Natural killer cell (primary cell): ENCODE measurements around the gene XNDC1N. TPM values are rescaled to one million over a fixed set of nuclear protein-coding genes. Genes with fewer than 3 reads are reported as not detected.
"Not testable (repeated sequence)": the region's sequence is repeated elsewhere in the genome, so short reads cannot be mapped to it uniquely, and the experiment has no call there.

Experiments used
- ATAC-seq, 3 donors: fragments of 150-1000 bp in 2 of 3; fragments of 200-7000 bp in 1 of 3; cut with Tn5 transposase; 1 replicate in 1 of 3; 2 replicates in 2 of 3; pipeline ENCODE4 v1.10.0; 2021; ENCODE audit warnings: mild to moderate bottlenecking in 2 of 3, moderate library complexity in 2 of 3
- DNase-seq, 2 donors: peaks; one replicate each; pipeline versions ENCODE4 v3.0.0 to v3.0.0-alpha.2; 2013 to 2021; ENCODE audit warnings: mixed read lengths in 1 of 2
- H3K27ac ChIP-seq: one replicate; pipeline ENCODE4 v1.5.1; 2013; ENCODE audit warnings: mild to moderate bottlenecking, low read length
- H3K27me3 ChIP-seq: one replicate; pipeline ENCODE4 v1.6.1; 2013; ENCODE audit warnings: low read length; ENCODE audit not compliant: control insufficient read depth, insufficient read depth
- H3K36me3 ChIP-seq: one replicate; pipeline ENCODE4 v1.6.1; 2013; ENCODE audit warnings: low read length; ENCODE audit not compliant: control insufficient read depth, insufficient read depth
- H3K4me1 ChIP-seq: one replicate; pipeline ENCODE4 v1.6.1; 2013; ENCODE audit warnings: low read length; ENCODE audit not compliant: control insufficient read depth, insufficient read depth
- H3K4me3 ChIP-seq: one replicate; pipeline ENCODE4 v1.5.1; 2013; ENCODE audit warnings: low read length
- H3K9me3 ChIP-seq: one replicate; pipeline ENCODE4 v1.6.1; 2013; ENCODE audit warnings: low read length; ENCODE audit not compliant: control insufficient read depth, insufficient read depth
- H3K27ac Mint-ChIP-seq, 2 donors: one replicate each; pipeline ENCODE4 v1.8.0; 2022; ENCODE audit warnings: mild to moderate bottlenecking in 2 of 2, mixed read lengths in 2 of 2, moderate library complexity in 1 of 2
- H3K27me3 Mint-ChIP-seq, 2 donors: one replicate each; pipeline ENCODE4 v1.8.0; 2022; ENCODE audit warnings: low read depth in 2 of 2, mixed read lengths in 2 of 2
- H3K36me3 Mint-ChIP-seq: one replicate; pipeline ENCODE4 v1.8.0; 2022; ENCODE audit warnings: mixed read lengths
- H3K4me1 Mint-ChIP-seq, 2 donors: one replicate each; pipeline ENCODE4 v1.8.0; 2022; ENCODE audit warnings: mixed read lengths in 2 of 2
- H3K4me3 Mint-ChIP-seq: one replicate; pipeline ENCODE4 v1.8.0; 2022; ENCODE audit warnings: mild to moderate bottlenecking, moderate library complexity, mixed read lengths
- H3K9me3 Mint-ChIP-seq, 2 donors: one replicate each; pipeline ENCODE4 v1.8.0; 2022; ENCODE audit warnings: mixed read lengths in 2 of 2
- WGBS: methylation state at CpG from one replicate; pipeline ENCODE4 v1.1.7; 2013; ENCODE audit warnings: missing lambda C conversion rate; ENCODE audit not compliant: insufficient coverage; 5-methylcytosine and 5-hydroxymethylcytosine counted together
- intact Hi-C: fragments of 100-400 bp; cut with micrococcal nuclease; formaldehyde crosslinking; loops from one replicate; pipeline ENCODE4 v1.14.2; 2022
- total RNA-seq, 4 donors: library from RNA; stranded (reverse); fragments of 120-200 nt in 1 of 4; gene quantifications; one replicate each; pipeline versions ENCODE4 v1.2.3 to v1.2.4, GENCODE V29; 2013 to 2022
- TF ChIP-seq, protein P1 (sequence below): fragments of 200-600 bp; IDR thresholded peaks from one replicate; pipeline ENCODE4 v1.8.0; 2022; ENCODE audit warnings: antibody characterized with exemption

Gene XNDC1N
- total RNA-seq, 3 donors from 2014 or later (not counting 1 experiment from before 2014, with no cell fraction given), result 9.6 to 16.1 (median 14.1) TPM

DNA sequence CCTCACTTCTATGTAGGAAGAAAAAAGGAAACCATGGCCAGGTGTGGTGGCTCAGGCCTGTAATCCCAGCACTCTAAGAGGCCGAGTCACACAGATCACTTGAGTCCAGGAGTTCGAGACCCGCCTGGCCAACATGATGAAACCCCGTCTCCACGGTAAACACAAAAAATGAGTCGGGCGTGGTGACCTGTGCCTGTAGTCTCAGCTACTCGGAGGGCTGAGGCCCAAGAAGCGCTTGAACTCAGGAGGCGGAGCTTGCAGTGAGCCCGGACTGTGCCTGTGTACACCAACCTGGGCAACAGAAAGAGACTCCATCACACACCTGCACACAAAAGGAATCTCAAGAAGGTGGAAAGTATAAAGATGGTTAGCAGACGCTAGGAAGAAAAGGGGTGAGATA lies 32.4 kb downstream of the XNDC1N start:
- Histone ChIP-seq H3K4me1 (no peaks in the 10 kb centered on the region), H3K27ac (no peak overlapping the region), H3K36me3 (no peaks in the 10 kb centered on the region), H3K9me3 (no peaks in the 10 kb centered on the region), H3K27me3 (no peaks in the 10 kb centered on the region), H3K4me3 (no peak overlapping the region)
- no peaks in the 10 kb centered on the region for H3K4me1 Mint-ChIP-seq
- no peak for ATAC-seq
- no peak for DNase-seq
- no peak overlapping the region for H3K27ac Mint-ChIP-seq
- H3K27me3 Mint-ChIP-seq, result no peaks in the 10 kb centered on the region
- peaks cover 0 to 9% of the 10 kb centered on the region in 2 donors for H3K9me3 Mint-ChIP-seq
- H3K36me3 Mint-ChIP-seq, result no peaks in the 10 kb centered on the region
- H3K4me3 Mint-ChIP-seq, result no peak overlapping the region
- intact Hi-C loops, result no loop called here
- 97% methylated on average over 11 of the region's 12 CpGs for WGBS
- TF ChIP-seq, protein P1, sequence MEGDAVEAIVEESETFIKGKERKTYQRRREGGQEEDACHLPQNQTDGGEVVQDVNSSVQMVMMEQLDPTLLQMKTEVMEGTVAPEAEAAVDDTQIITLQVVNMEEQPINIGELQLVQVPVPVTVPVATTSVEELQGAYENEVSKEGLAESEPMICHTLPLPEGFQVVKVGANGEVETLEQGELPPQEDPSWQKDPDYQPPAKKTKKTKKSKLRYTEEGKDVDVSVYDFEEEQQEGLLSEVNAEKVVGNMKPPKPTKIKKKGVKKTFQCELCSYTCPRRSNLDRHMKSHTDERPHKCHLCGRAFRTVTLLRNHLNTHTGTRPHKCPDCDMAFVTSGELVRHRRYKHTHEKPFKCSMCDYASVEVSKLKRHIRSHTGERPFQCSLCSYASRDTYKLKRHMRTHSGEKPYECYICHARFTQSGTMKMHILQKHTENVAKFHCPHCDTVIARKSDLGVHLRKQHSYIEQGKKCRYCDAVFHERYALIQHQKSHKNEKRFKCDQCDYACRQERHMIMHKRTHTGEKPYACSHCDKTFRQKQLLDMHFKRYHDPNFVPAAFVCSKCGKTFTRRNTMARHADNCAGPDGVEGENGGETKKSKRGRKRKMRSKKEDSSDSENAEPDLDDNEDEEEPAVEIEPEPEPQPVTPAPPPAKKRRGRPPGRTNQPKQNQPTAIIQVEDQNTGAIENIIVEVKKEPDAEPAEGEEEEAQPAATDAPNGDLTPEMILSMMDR, result no peak

DNA sequence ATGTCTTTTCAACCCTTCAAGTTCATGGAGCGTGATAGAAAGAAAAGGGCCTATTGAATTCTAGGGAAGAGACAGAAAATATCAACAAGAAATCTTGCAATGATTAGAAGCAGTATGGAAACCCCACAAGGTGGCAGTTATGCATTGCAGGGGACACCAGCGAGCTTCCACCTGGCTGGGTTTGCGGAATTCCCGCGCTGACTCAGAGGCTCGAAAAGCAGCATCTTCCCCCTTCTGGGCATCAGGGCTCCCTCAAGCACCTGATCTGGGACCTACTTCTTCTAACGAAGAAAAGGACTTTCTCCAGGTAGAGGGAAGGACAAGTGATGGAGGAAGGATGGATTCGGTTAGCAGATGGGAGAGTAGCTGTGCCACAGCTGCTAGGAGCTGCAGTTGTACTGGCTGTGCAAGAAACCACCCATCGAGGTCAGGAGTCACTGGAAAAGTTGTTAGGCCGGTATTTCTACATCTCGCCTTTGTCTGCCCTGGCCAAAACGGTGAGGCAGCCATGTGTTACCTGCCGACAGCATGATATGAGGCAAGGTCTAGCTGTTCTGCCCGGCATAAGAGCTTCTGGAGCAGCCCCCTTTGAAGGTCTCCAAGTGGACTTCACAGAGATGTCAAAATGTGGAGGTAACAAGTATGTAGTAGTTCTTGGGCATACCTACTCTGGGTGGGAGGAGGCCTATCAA lies 39.1 kb downstream of the XNDC1N start:
- H3K27me3 ChIP-seq, H3K27ac Mint-ChIP-seq, H3K36me3 Mint-ChIP-seq, H3K9me3 Mint-ChIP-seq, DNase-seq, H3K36me3 ChIP-seq, ATAC-seq, H3K27me3 Mint-ChIP-seq, H3K4me1 ChIP-seq, H3K4me3 ChIP-seq, intact Hi-C loops, H3K4me1 Mint-ChIP-seq, H3K27ac ChIP-seq, H3K4me3 Mint-ChIP-seq, H3K9me3 ChIP-seq: not testable (repeated sequence)
- 92% methylated on average over 13 of the region's 14 CpGs for WGBS

DNA sequence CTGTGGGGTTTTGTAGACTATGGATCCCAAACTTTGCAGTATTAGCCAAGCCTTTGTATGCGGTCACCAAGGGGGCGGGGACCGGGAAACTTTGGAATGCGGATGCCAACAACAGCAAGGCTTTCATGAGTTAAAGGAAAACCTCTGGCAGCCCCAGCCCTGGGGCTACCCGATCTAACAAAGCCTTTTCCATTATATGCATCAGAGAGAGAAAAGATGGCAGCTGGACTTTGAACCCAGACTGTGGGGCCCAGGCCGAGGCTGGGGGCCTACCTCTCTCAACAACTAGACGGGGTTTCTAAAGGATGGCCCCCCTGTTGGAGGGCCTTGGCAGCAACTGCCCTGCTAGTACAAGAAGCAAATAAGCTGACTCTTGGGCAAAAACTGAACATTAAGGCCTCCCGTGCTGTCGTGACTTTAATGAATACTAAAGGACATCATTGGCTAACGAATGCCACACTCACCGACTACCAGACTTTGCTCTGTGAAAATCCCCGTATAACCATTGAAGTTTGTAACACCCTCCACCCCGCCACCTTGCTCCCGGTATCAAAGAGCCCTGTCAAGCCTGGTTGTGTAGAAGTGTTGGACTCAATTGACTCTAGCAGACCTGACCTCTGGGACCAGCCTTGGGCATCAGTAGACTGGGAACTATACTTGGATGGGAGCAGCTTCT lies 39.9 kb downstream of the XNDC1N start:
- H3K4me1 ChIP-seq, H3K36me3 ChIP-seq, H3K4me1 Mint-ChIP-seq, DNase-seq, H3K27ac Mint-ChIP-seq, ATAC-seq, H3K4me3 Mint-ChIP-seq, H3K9me3 ChIP-seq, H3K36me3 Mint-ChIP-seq, H3K9me3 Mint-ChIP-seq, H3K27me3 ChIP-seq, intact Hi-C loops, H3K27me3 Mint-ChIP-seq, H3K4me3 ChIP-seq, H3K27ac ChIP-seq: not testable (repeated sequence)
- WGBS, result 96% methylated on average over 14 of the region's 14 CpGs

DNA sequence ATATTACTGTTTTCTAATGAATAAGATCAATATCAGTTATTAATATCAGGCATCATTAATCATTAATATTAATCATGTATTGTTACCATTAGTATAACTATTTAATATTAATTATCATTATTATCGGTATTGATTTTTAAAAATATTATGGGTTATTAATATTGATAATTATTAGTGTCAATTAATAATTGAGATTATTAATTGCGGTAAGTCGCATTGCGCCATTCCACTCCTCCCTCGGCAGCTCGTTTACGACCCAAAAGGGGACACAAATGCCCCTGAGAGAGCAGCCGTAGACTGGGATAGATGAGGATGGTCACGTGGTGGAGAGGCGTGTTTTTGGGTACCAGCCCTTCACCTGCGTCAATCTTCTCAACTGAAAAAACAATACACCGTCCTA lies 42.6 kb downstream of the XNDC1N start:
- H3K27me3 Mint-ChIP-seq, H3K27ac Mint-ChIP-seq, H3K4me3 ChIP-seq, H3K36me3 ChIP-seq, ATAC-seq, H3K4me1 Mint-ChIP-seq, intact Hi-C loops, H3K9me3 Mint-ChIP-seq, H3K27ac ChIP-seq, H3K9me3 ChIP-seq, H3K36me3 Mint-ChIP-seq, H3K4me3 Mint-ChIP-seq, DNase-seq, H3K4me1 ChIP-seq, H3K27me3 ChIP-seq: not testable (repeated sequence)
- WGBS, result 97% methylated on average over 11 of the region's 12 CpGs

Other genes starting within 250 kb of the XNDC1N start
- not detected for gene DEFB108B, start 95.4 kb downstream of the XNDC1N start, total RNA-seq
- gene DEFB131B, start 50.1 kb downstream of the XNDC1N start, total RNA-seq, result not detected
- 10 to 100 TPM; 22.7 to 28.2 (median 22.9) TPM for gene RNF121, start 452 bp upstream of the XNDC1N start, total RNA-seq
- gene IL18BP, start 70.3 kb upstream of the XNDC1N start, total RNA-seq, result 10 to 100 TPM; 23.1 to 35.5 (median 27.2) TPM
- 100 to 1,000 TPM; 261 to 290 (median 262) TPM for gene NUMA1, start 151.9 kb upstream of the XNDC1N start, total RNA-seq
- gene LRRC51, start 152.3 kb upstream of the XNDC1N start, total RNA-seq, result 1 to 10 TPM; 2.0 to 3.1 (median 2.5) TPM
- gene LAMTOR1, start 174.7 kb upstream of the XNDC1N start, total RNA-seq, result 10 to 100 TPM; 55.5 to 62.9 (median 56.2) TPM
- not detected for gene TOMT, start 177.3 kb upstream of the XNDC1N start, total RNA-seq
- gene ANAPC15, start 184.1 kb upstream of the XNDC1N start, total RNA-seq, result 10 to 100 TPM; 22.0 to 38.3 (median 29.7) TPM
- gene FOLR3, start 207.1 kb upstream of the XNDC1N start, total RNA-seq, result 1 to 10 TPM in 1 of 3 donors, not detected in 2; 1.1 TPM